Activated CD8-positive, alpha-beta memory T cell treated with anti-CD3 and anti-CD28 coated beads, Interleukin-2, amount 10 ng/mL, durations not matched to agents 7 days and 5 days (primary cell): ENCODE results near the gene ANKRD60. TPM values are rescaled to one million over a fixed set of nuclear protein-coding genes. Genes with fewer than 3 reads are reported as not detected.

Experiments
- ATAC-seq: fragments of 150-1000 bp; cut with Tn5 transposase; one replicate; pipeline ENCODE4 v1.10.0; 2021; ENCODE audit warnings: moderate library complexity
- CTCF ChIA-PET: fragments of 350-600 bp; sonication (Branson Sonifier 250); formaldehyde crosslinking; loops from one replicate; lab custom pipeline; 2021; ENCODE audit warnings: antibody characterized with exemption; lab: Charles Lee
- DNase-seq: peaks from one replicate; pipeline ENCODE4 v3.0.0-alpha.2; 2020
- H3K27ac Mint-ChIP-seq: one replicate; pipeline ENCODE4 v1.8.0; 2021; ENCODE audit warnings: mild to moderate bottlenecking, mixed read lengths
- H3K27me3 Mint-ChIP-seq: one replicate; pipeline ENCODE4 v1.8.0; 2021; ENCODE audit warnings: mixed read lengths
- H3K36me3 Mint-ChIP-seq: one replicate; pipeline ENCODE4 v1.8.0; 2021; ENCODE audit warnings: mild to moderate bottlenecking, mixed read lengths
- H3K4me1 Mint-ChIP-seq: one replicate; pipeline ENCODE4 v1.8.0; 2021; ENCODE audit warnings: mixed read lengths
- H3K4me3 Mint-ChIP-seq: one replicate; pipeline ENCODE4 v1.8.0; 2021; ENCODE audit warnings: mild to moderate bottlenecking, moderate library complexity, mixed read lengths
- H3K9me3 Mint-ChIP-seq: one replicate; pipeline ENCODE4 v1.8.0; 2022; ENCODE audit warnings: low read depth, mixed read lengths
- total RNA-seq, 2 experiments: library from RNA; stranded (reverse); gene quantifications; one replicate each; pipeline ENCODE4 v1.2.3, GENCODE V29; 2021

The ANKRD60 gene
- total RNA-seq, 2 experiments from 2014 or later, result not detected

GRCh38 chr20:58256307-58256706 lies 27.9 kb upstream of the ANKRD60 start:
- Mint-ChIP-seq H3K4me1 (peaks cover 3% of the 10 kb centered on the region), H3K4me3 (no peak overlapping the region), H3K36me3 (peaks cover 32% of the 10 kb centered on the region), H3K9me3 (no peaks in the 10 kb centered on the region), H3K27me3 (no peaks in the 10 kb centered on the region), H3K27ac (no peak overlapping the region)
- no peak for ATAC-seq
- CTCF ChIA-PET, result no interaction called here
- DNase-seq, result no peak

- no peak for DNase-seq
- no peak for ATAC-seq
- no peak overlapping the region for H3K4me3 Mint-ChIP-seq
- H3K36me3 Mint-ChIP-seq, result peaks cover 34% of the 10 kb centered on the region
- no peaks in the 10 kb centered on the region for H3K9me3 Mint-ChIP-seq
- CTCF ChIA-PET, result interaction anchor here (0.5 to 1.2 kb wide), 2 partner anchors 18 to 24 kb away, joined by 3 to 4 read pairs; no protein-coding TSS in a partner anchor
- H3K27ac Mint-ChIP-seq, result no peak overlapping the region
- H3K27me3 Mint-ChIP-seq, result no peaks in the 10 kb centered on the region
- H3K4me1 Mint-ChIP-seq, result peaks cover 3% of the 10 kb centered on the region
Observed at GRCh38 chr20:58254890-58255289, 26.4 kb upstream of the ANKRD60 start.

- DNase-seq, result no peak
- Mint-ChIP-seq H3K27ac (no peak overlapping the region), H3K4me1 (peaks cover 3% of the 10 kb centered on the region), H3K36me3 (peaks cover 25% of the 10 kb centered on the region), H3K4me3 (no peak overlapping the region), H3K27me3 (no peaks in the 10 kb centered on the region), H3K9me3 (no peaks in the 10 kb centered on the region)
- ATAC-seq, result no peak
- CTCF ChIA-PET, result interaction anchor here (1.2 kb wide), 1 partner anchor 15 kb away, joined by 4 read pairs; no protein-coding TSS in a partner anchor
Observed at GRCh38 chr20:58251979-58252591, 23.6 kb upstream of the ANKRD60 start.

- Mint-ChIP-seq H3K27me3 (no peaks in the 10 kb centered on the region), H3K36me3 (peaks cover 27% of the 10 kb centered on the region), H3K27ac (no peak overlapping the region), H3K9me3 (no peaks in the 10 kb centered on the region), H3K4me1 (peaks cover 3% of the 10 kb centered on the region), H3K4me3 (no peak overlapping the region)
- CTCF ChIA-PET, result no interaction called here
- DNase-seq (no peak), ATAC-seq (no peak)
Observed at GRCh38 chr20:58251348-58251978, 23.0 kb upstream of the ANKRD60 start.

GRCh38 chr20:58246346-58246745 lies 17.9 kb upstream of the ANKRD60 start:
- peaks cover 13% of the 10 kb centered on the region for H3K36me3 Mint-ChIP-seq
- CTCF ChIA-PET, result interaction anchor here (0.5 to 3.8 kb wide), 4 partner anchors 10 to 591 kb away, joined by 3 to 9 read pairs (median 6); no protein-coding TSS in a partner anchor

GRCh38 chr20:58245931-58246330 lies 17.5 kb upstream of the ANKRD60 start:
- peak; percentile 26 for DNase-seq
- H3K27me3 Mint-ChIP-seq, result no peaks in the 10 kb centered on the region
- H3K4me1 Mint-ChIP-seq, result no peaks in the 10 kb centered on the region
- ATAC-seq, result no peak
- H3K4me3 Mint-ChIP-seq, result no peak overlapping the region
- H3K27ac Mint-ChIP-seq, result no peak overlapping the region
- no peaks in the 10 kb centered on the region for H3K9me3 Mint-ChIP-seq
- peaks cover 13% of the 10 kb centered on the region for H3K36me3 Mint-ChIP-seq
- CTCF ChIA-PET, result interaction anchor here (0.5 to 3.8 kb wide), 5 partner anchors 9 to 591 kb away, joined by 3 to 9 read pairs (median 5); no protein-coding TSS in a partner anchor

More at GRCh38 chr20:58246346-58246745, 17.9 kb upstream of the ANKRD60 start:
- Mint-ChIP-seq H3K9me3 (no peaks in the 10 kb centered on the region), H3K27ac (no peak overlapping the region), H3K27me3 (no peaks in the 10 kb centered on the region), H3K4me3 (no peak overlapping the region), H3K4me1 (no peaks in the 10 kb centered on the region)
- DNase-seq (no peak), ATAC-seq (no peak)

GRCh38 chr20:58245181-58245891 lies 16.9 kb upstream of the ANKRD60 start:
- Mint-ChIP-seq H3K4me3 (no peak overlapping the region), H3K27me3 (no peaks in the 10 kb centered on the region), H3K27ac (no peak overlapping the region), H3K9me3 (no peaks in the 10 kb centered on the region), H3K4me1 (no peaks in the 10 kb centered on the region), H3K36me3 (peaks cover 11% of the 10 kb centered on the region)
- ATAC-seq (no peak), DNase-seq (no peak)
- CTCF ChIA-PET, result interaction anchor here (0.5 to 3.8 kb wide), 4 partner anchors 9 to 590 kb away, joined by 3 to 9 read pairs (median 6); no protein-coding TSS in a partner anchor

GRCh38 chr20:58244517-58245030 lies 16.1 kb upstream of the ANKRD60 start:
- no peaks in the 10 kb centered on the region for H3K9me3 Mint-ChIP-seq
- H3K36me3 Mint-ChIP-seq, result peaks cover 10% of the 10 kb centered on the region
- no peaks in the 10 kb centered on the region for H3K27me3 Mint-ChIP-seq
- no peaks in the 10 kb centered on the region for H3K4me1 Mint-ChIP-seq
- DNase-seq (peak; percentile 32), ATAC-seq (no peak)
- no peak overlapping the region for H3K4me3 Mint-ChIP-seq
- H3K27ac Mint-ChIP-seq, result no peak overlapping the region
- CTCF ChIA-PET, result interaction anchor here (1.3 to 3.8 kb wide), 3 partner anchors 8 to 203 kb away, joined by 3 to 9 read pairs (median 8); no protein-coding TSS in a partner anchor

- CTCF ChIA-PET, result interaction anchor here (3.8 kb wide), 1 partner anchor 9 kb away, joined by 8 read pairs; no protein-coding TSS in a partner anchor
- H3K9me3 Mint-ChIP-seq, result no peaks in the 10 kb centered on the region
- ATAC-seq, result no peak
- no peak overlapping the region for H3K4me3 Mint-ChIP-seq
- DNase-seq, result no peak
- no peaks in the 10 kb centered on the region for H3K4me1 Mint-ChIP-seq
- H3K27me3 Mint-ChIP-seq, result no peaks in the 10 kb centered on the region
- H3K36me3 Mint-ChIP-seq, result peaks cover 10% of the 10 kb centered on the region
- peak overlapping the region; percentile 30 for H3K27ac Mint-ChIP-seq
Observed at GRCh38 chr20:58243653-58244410, 15.4 kb upstream of the ANKRD60 start.

GRCh38 chr20:58242824-58243223 lies 14.4 kb upstream of the ANKRD60 start:
- Mint-ChIP-seq H3K4me1 (peaks cover 3% of the 10 kb centered on the region), H3K4me3 (no peak overlapping the region), H3K9me3 (no peaks in the 10 kb centered on the region), H3K36me3 (peaks cover 10% of the 10 kb centered on the region), H3K27ac (no peak overlapping the region), H3K27me3 (no peaks in the 10 kb centered on the region)
- ATAC-seq (no peak), DNase-seq (peak; percentile 34)
- CTCF ChIA-PET, result interaction anchor here (0.7 kb wide), 1 partner anchor 31 kb away, joined by 4 read pairs; no protein-coding TSS in a partner anchor

- DNase-seq, result peak; percentile 28
- no peak for ATAC-seq
- CTCF ChIA-PET, result interaction anchor here (0.7 kb wide), 1 partner anchor 32 kb away, joined by 4 read pairs; no protein-coding TSS in a partner anchor
- no peak overlapping the region for H3K4me3 Mint-ChIP-seq
- no peaks in the 10 kb centered on the region for H3K27me3 Mint-ChIP-seq
- H3K4me1 Mint-ChIP-seq, result peaks cover 10% of the 10 kb centered on the region
- no peaks in the 10 kb centered on the region for H3K9me3 Mint-ChIP-seq
- H3K27ac Mint-ChIP-seq, result no peak overlapping the region
- H3K36me3 Mint-ChIP-seq, result peaks cover 10% of the 10 kb centered on the region
Observed at GRCh38 chr20:58241766-58242465, 13.5 kb upstream of the ANKRD60 start.

- CTCF ChIA-PET, result no interaction called here
- Mint-ChIP-seq H3K4me3 (no peak overlapping the region), H3K27ac (no peak overlapping the region), H3K27me3 (peaks cover 2% of the 10 kb centered on the region), H3K36me3 (peaks cover 3% of the 10 kb centered on the region), H3K4me1 (peaks cover 16% of the 10 kb centered on the region), H3K9me3 (no peaks in the 10 kb centered on the region)
- DNase-seq (no peak), ATAC-seq (no peak)
Observed at GRCh38 chr20:58240471-58240870, 12.0 kb upstream of the ANKRD60 start.
